Keratinocyte (primary cell): ENCODE results near the gene SFT2D3.

ENCODE experiments used
- CTCF ChIP-seq, 3 experiments: IDR thresholded peaks in 1 of 3; conservative IDR thresholded peaks in 1 of 3; optimal IDR thresholded peaks in 1 of 3; 2 replicates in 2 of 3; 3 replicates in 1 of 3; pipeline versions ENCODE3 to v1.5.1; 2011; ENCODE audit warnings: low read length in 3 of 3, mild to moderate bottlenecking in 3 of 3, moderate library complexity in 2 of 3, control low read depth in 1 of 3, inconsistent platforms in 1 of 3; ENCODE audit not compliant: insufficient read depth in 2 of 3; ENCODE audit errors: extremely low read depth in 1 of 3
- EZH2 ChIP-seq: IDR thresholded peaks from one replicate; pipeline ENCODE4 v1.6.1; 2012; ENCODE audit warnings: inconsistent platforms, mild to moderate bottlenecking, low read length, moderate library complexity

GRCh38 chr2:127695491-127696472, 5.5 kb upstream of the SFT2D3 start:
- peak in 2 of 3 experiments; percentile 51 to 68 for TF ChIP-seq CTCF (optimal IDR thresholded peaks at IDR 0.05 in 1 of 3, IDR thresholded peaks at IDR 0.05 in 1 of 3, conservative IDR thresholded peaks at IDR 0.05 in 1 of 3; ENCODE audit: extremely low read depth in 1 of 3, insufficient read depth in 2 of 3, low read length in 3 of 3)
- TF ChIP-seq EZH2 = no peak
